GM12864 (cell line): ENCODE measurements around the gene NUP210.

ENCODE experiments used
- DNase-seq: peaks from one replicate; pipeline ENCODE4 v3.0.0-alpha.2; 2011; ENCODE audit warnings: low read depth
- H3K4me3 ChIP-seq: 2 replicates; pipeline ENCODE4 v1.5.1; 2011; ENCODE audit warnings: mild to moderate bottlenecking, low read depth, low read length, control low read depth
- CTCF ChIP-seq: IDR thresholded peaks from 2 replicates; pipeline ENCODE4 v1.5.1; 2011; ENCODE audit warnings: low read depth, mild to moderate bottlenecking, moderate library complexity, low read length, control low read depth, inconsistent platforms; ENCODE audit errors: missing control alignments

Gene NUP210

GRCh38 chr3:13427662-13428603 lies 7.8 kb upstream of the NUP210 start:
- H3K4me3 ChIP-seq, result no peak overlapping the region
- DNase-seq, result no peak
- no peak for TF ChIP-seq CTCF

GRCh38 chr3:13426591-13426990 lies 6.5 kb upstream of the NUP210 start:
- no peak overlapping the region for H3K4me3 ChIP-seq
- TF ChIP-seq CTCF, result no peak
- DNase-seq, result no peak

- no peak for TF ChIP-seq CTCF
- no peak overlapping the region for H3K4me3 ChIP-seq
- DNase-seq, result no peak
These were observed 5.6 kb upstream of the NUP210 start for GRCh38 chr3:13425689-13426088.

GRCh38 chr3:13424865-13425617 lies 4.9 kb upstream of the NUP210 start:
- DNase-seq, result no peak
- no peak for TF ChIP-seq CTCF
- H3K4me3 ChIP-seq, result no peak overlapping the region

GRCh38 chr3:13424141-13424844 lies 4.2 kb upstream of the NUP210 start:
- H3K4me3 ChIP-seq, result no peak overlapping the region
- DNase-seq, result no peak
- no peak for TF ChIP-seq CTCF

- TF ChIP-seq CTCF, result no peak
- DNase-seq, result peak; percentile 77
- peak overlapping the region; percentile 73 for H3K4me3 ChIP-seq
These were observed 976 bp upstream of the NUP210 start for GRCh38 chr3:13420831-13421765.
